ENCODE results near the gene TGM2. TPM values are rescaled to one million over a fixed set of nuclear protein-coding genes. Genes with fewer than 3 reads are reported as not detected.
"Not testable (repeated sequence)": the region's sequence is repeated elsewhere in the genome, so short reads cannot be mapped to it uniquely, and the experiment has no call there.

Gene TGM2
- total and polyA plus RNA-seq, 2 experiments from 2014 or later, result 119 to 275 TPM

DNA sequence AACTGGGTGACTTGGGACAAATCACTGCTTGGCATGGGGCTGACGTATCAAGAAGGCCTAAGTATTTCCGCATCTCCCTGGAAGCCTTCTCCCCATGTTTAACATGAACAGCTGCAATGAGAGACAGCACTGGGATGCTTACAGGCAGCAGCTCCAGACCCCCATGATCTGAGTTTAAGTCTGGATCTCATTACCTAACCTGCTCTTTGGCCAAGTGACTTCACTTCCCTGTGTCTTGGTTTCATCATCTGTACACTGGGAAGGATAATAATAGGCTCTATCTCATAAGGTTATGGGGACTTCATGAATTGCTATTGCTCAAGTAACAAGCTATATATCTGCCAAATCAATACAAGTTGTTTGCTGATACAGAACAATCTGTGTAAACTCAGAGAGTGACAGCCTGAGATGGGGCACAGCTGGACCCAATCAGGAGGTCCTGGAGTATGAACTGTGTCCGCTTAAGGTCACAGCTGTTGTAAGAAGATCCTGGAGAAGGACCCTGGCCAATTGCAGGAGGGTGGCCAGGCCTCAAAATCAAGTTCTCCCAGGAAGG is 56.0 kb downstream of the TGM2 start:
- Histone ChIP-seq H3K27me3 (no peaks in the 10 kb centered on the region), H3K27ac (peak overlapping the region; percentile 93), H3K4me1 (ENCODE audit: low read depth) (peaks cover 42% of the 10 kb centered on the region), H3K9me3 (ENCODE audit: low read depth) (no peaks in the 10 kb centered on the region), H3K36me3 (no peaks in the 10 kb centered on the region), H3K4me3 (no peak overlapping the region)
- peak in 1 of 2 donors; percentile 85 for DNase-seq (ENCODE audit: low read depth in 1 of 2, low spot score in 1 of 2)
- TF ChIP-seq, protein P1, sequence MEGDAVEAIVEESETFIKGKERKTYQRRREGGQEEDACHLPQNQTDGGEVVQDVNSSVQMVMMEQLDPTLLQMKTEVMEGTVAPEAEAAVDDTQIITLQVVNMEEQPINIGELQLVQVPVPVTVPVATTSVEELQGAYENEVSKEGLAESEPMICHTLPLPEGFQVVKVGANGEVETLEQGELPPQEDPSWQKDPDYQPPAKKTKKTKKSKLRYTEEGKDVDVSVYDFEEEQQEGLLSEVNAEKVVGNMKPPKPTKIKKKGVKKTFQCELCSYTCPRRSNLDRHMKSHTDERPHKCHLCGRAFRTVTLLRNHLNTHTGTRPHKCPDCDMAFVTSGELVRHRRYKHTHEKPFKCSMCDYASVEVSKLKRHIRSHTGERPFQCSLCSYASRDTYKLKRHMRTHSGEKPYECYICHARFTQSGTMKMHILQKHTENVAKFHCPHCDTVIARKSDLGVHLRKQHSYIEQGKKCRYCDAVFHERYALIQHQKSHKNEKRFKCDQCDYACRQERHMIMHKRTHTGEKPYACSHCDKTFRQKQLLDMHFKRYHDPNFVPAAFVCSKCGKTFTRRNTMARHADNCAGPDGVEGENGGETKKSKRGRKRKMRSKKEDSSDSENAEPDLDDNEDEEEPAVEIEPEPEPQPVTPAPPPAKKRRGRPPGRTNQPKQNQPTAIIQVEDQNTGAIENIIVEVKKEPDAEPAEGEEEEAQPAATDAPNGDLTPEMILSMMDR (IDR thresholded peaks at IDR 0.05; ENCODE audit: low read depth, low read length), result no peak

DNA sequence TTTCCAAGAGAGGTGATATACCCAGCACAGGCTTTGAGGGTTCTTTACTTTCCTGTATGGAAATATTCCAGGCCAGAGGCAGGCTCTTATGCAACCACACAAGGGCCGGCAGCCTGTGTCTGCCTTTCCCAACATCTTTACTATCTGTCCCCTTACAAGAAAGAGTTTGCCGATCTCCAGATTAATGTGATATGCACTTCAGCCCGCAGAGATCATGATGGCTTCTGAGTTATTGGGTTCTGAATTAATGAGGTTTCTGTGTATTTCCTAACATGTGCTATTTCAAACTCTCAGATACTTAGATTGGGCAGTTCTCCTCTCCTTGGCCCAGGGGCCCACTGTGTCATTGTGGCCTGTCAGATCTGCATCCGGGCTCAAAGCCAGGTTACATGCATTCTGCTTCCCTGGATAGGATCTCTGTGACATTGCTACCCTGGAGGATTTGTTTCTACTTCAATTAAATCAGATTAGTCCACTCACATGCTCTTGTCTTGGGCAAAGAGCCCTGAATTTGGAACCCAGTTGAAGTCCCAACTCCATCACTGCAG is 56.6 kb downstream of the TGM2 start:
- peak overlapping the region; percentile 93 for H3K27ac ChIP-seq
- no peak overlapping the region for H3K4me3 ChIP-seq
- no peaks in the 10 kb centered on the region for H3K9me3 ChIP-seq (ENCODE audit: low read depth)
- H3K27me3 ChIP-seq, result no peaks in the 10 kb centered on the region
- peak; percentile 32 to 84 for DNase-seq (ENCODE audit: low read depth in 1 of 2, low spot score in 1 of 2)
- TF ChIP-seq, protein P1 (IDR thresholded peaks at IDR 0.05; ENCODE audit: low read depth, low read length), result no peak
- no peaks in the 10 kb centered on the region for H3K36me3 ChIP-seq
- peaks cover 42% of the 10 kb centered on the region for H3K4me1 ChIP-seq (ENCODE audit: low read depth)

DNA sequence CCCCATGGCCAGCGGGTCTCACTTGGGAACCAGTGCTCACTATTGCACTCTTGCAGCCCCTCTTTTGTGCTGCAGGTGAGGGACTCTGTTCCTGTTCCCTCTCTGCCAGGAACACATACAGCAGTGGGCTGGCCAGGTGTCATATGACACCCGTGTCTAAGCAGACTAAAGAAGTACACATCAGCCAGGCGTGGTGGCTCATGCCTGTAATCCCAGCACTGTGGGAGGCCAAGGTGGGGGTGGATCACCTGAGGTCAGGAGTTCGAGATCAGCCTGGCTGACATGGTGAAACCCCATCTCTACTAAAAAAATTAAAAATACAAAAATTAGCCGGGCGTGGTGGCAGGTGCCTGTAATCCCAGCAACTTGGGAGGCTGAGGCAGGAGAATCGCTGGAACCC is 57.2 kb downstream of the TGM2 start:
- H3K27me3 ChIP-seq, result not testable (repeated sequence)

DNA sequence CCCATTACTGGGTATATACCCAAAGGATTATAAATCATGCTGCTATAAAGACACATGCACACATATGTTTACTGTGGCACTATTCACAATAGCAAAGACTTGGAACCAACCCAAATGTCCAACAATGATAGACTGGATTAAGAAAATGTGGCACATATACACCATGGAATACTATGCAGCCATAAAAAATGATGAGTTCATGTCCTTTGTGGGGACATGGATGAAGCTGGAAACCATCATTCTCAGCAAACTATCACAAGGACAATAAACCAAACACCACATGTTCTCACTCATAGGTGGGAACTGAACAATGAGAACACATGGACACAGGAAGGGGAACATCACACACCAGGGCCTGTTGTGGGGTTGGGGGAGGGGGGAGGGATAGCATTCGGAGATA is 57.7 kb downstream of the TGM2 start:
- not testable (repeated sequence) for H3K27me3 ChIP-seq; H3K36me3 ChIP-seq; H3K9me3 ChIP-seq (ENCODE audit: low read depth); H3K27ac ChIP-seq; H3K4me3 ChIP-seq; DNase-seq (ENCODE audit: low read depth in 1 of 2, low spot score in 1 of 2)
- H3K4me1 ChIP-seq (ENCODE audit: low read depth), result peaks cover 42% of the 10 kb centered on the region

More for the DNA sequence above, 57.2 kb downstream of the TGM2 start:
- Histone ChIP-seq H3K4me1 (ENCODE audit: low read depth) (peaks cover 42% of the 10 kb centered on the region), H3K27ac (peak overlapping the region; percentile 93)
- not testable (repeated sequence) for H3K4me3 ChIP-seq; DNase-seq (ENCODE audit: low read depth in 1 of 2, low spot score in 1 of 2); H3K9me3 ChIP-seq (ENCODE audit: low read depth); H3K36me3 ChIP-seq

DNA sequence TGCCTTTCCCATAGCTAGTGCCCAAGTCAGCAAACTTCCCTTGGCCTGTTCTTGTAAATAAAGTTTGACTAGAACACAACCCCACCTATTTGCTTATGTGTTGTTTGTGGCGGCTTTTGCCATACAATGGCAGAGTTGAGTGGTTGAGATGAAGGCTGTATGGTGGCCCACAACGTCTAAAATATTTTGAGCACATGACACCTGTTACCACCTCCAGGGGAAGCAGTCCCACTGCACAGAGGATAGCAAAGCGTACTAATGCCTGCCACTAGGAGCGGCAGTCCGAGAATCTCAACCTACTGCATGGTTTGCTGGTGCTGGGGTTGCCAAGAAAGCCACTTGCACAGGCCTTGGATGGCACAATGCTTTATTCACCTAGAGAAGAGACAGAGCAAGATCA is 58.6 kb downstream of the TGM2 start:
- no peak overlapping the region for H3K4me3 ChIP-seq
- H3K27ac ChIP-seq, result peak overlapping the region; percentile 12
- H3K27me3 ChIP-seq, result no peaks in the 10 kb centered on the region
- no peak for DNase-seq (ENCODE audit: low read depth in 1 of 2, low spot score in 1 of 2)
- H3K36me3 ChIP-seq, result no peaks in the 10 kb centered on the region
- no peaks in the 10 kb centered on the region for H3K9me3 ChIP-seq (ENCODE audit: low read depth)
- TF ChIP-seq, protein P1 (IDR thresholded peaks at IDR 0.05; ENCODE audit: low read depth, low read length), result no peak
- peaks cover 33% of the 10 kb centered on the region for H3K4me1 ChIP-seq (ENCODE audit: low read depth)

DNA sequence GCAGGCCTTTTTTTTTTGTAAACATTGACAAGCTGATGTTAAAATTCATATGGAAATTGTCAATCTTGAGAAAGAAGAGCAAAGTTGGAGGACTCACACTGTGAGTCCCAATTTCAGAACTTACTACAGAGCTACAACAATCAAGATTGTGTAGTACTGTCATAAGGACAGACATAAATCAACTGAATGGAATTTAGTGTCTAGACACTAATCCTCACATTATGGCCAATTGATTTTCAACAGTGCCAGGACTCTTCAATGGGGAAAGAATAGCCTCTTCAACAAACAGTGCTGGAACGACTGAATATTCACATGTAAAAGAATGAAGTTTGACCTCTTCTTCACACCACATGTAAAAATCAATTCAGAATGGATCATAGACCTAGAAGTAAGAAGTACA is 60.8 kb downstream of the TGM2 start:
- Histone ChIP-seq H3K36me3 (no peaks in the 10 kb centered on the region), H3K27ac (no peak overlapping the region), H3K27me3 (no peaks in the 10 kb centered on the region), H3K9me3 (ENCODE audit: low read depth) (no peaks in the 10 kb centered on the region), H3K4me1 (ENCODE audit: low read depth) (peaks cover 12% of the 10 kb centered on the region), H3K4me3 (no peak overlapping the region)
- TF ChIP-seq, protein P1 (IDR thresholded peaks at IDR 0.05; ENCODE audit: low read depth, low read length), result no peak
- no peak for DNase-seq (ENCODE audit: low read depth in 1 of 2, low spot score in 1 of 2)

DNA sequence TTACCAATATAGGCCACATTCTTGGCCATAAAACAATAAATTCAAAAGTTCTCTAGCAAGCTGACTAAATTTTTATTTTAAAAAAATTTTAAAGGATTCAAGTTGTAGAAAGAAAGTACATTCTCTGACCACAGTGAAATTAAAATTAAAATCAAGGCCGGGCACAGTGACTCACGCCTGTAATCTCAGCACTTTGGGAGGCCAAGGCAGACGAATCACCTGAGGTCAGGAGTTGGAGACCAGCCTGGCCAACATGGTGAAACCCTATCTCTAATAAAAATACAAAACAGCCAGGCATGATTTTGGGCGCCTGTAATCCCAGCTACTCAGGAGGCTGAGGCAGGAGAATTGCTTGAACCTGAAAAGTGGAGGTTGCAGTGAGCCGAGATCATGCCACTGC is 62.9 kb downstream of the TGM2 start:
- H3K27me3 ChIP-seq; H3K36me3 ChIP-seq; H3K9me3 ChIP-seq (ENCODE audit: low read depth); DNase-seq (ENCODE audit: low read depth in 1 of 2, low spot score in 1 of 2); H3K4me1 ChIP-seq (ENCODE audit: low read depth); H3K27ac ChIP-seq; H3K4me3 ChIP-seq: not testable (repeated sequence)

All from cardiac muscle cell (in vitro differentiated cells and primary cell).